HEK293 (cell line): ENCODE measurements around the gene FKBP8.

ENCODE experiments used
- CTCF ChIA-PET: fragments of 350-600 bp; formaldehyde crosslinking; extraction: SDS; loops from one replicate; lab custom pipeline; 2021; ENCODE audit warnings: antibody characterized with exemption; lab: Yijun Ruan, JAX
- POLR2A ChIA-PET: fragments of 300-600 bp; formaldehyde crosslinking; extraction: SDS; loops from one replicate; lab custom pipeline; 2020; ENCODE audit warnings: antibody characterized with exemption, inconsistent platforms; lab: Yijun Ruan, JAX
- H3K27ac ChIP-seq: fragments of 200-500 bp; sonication (Bioruptor generic); 2 replicates; pipeline ENCODE4 v1.5.1; 2014; ENCODE audit warnings: low read depth, low read length, control low read depth, inconsistent platforms; ENCODE audit errors: extremely low read depth
- H3K36me3 ChIP-seq, 2 experiments: fragments of 200-500 bp in 1 of 2; sonication (Bioruptor generic) in 1 of 2; 1 replicate in 1 of 2; 2 replicates in 1 of 2; pipeline ENCODE4 v1.5.1; 2014 to 2017; ENCODE audit warnings: inconsistent platforms in 2 of 2, low read length in 2 of 2; ENCODE audit not compliant: control insufficient read depth in 2 of 2, insufficient read depth in 1 of 2
- H3K4me1 ChIP-seq: fragments of 200-500 bp; sonication (Bioruptor generic); 2 replicates; pipeline ENCODE4 v1.5.1; 2014; ENCODE audit warnings: mild to moderate bottlenecking, low read length, inconsistent platforms; ENCODE audit not compliant: control insufficient read depth, insufficient read depth
- H3K4me3 ChIP-seq: 2 replicates; pipeline ENCODE4 v1.5.1; 2011; ENCODE audit warnings: low read depth, mild to moderate bottlenecking, control low read depth, low read length, moderate library complexity
- H3K9me3 ChIP-seq: fragments of 200-500 bp; sonication (Bioruptor generic); 2 replicates; pipeline ENCODE4 v1.5.1; 2014; ENCODE audit warnings: low read depth, low read length, inconsistent platforms; ENCODE audit not compliant: control insufficient read depth, insufficient read depth
- EGR2 ChIP-seq: fragments of 450-650 bp; formaldehyde crosslinking; IDR thresholded peaks from 2 replicates; pipeline ENCODE4 v1.5.1; 2016; ENCODE audit warnings: low read depth, missing biosample characterization, missing genetic modification characterization
- FEZF1 ChIP-seq: fragments of 450-650 bp; formaldehyde crosslinking; IDR thresholded peaks from 2 replicates; pipeline ENCODE4 v1.5.1; 2016; ENCODE audit warnings: missing biosample characterization, missing genetic modification characterization
- GLI4 ChIP-seq: fragments of 450-650 bp; formaldehyde crosslinking; IDR thresholded peaks from 2 replicates; pipeline ENCODE4 v1.5.1; 2016; ENCODE audit warnings: missing biosample characterization, missing genetic modification characterization
- GLIS2 ChIP-seq: fragments of 450-650 bp; formaldehyde crosslinking; IDR thresholded peaks from 2 replicates; pipeline ENCODE4 v1.5.1; 2016; ENCODE audit warnings: missing biosample characterization, missing genetic modification characterization
- MZF1 ChIP-seq: fragments of 450-650 bp; formaldehyde crosslinking; IDR thresholded peaks from 2 replicates; pipeline ENCODE4 v1.5.1; 2017; ENCODE audit warnings: missing biosample characterization, missing genetic modification characterization, borderline replicate concordance
- PRDM1 ChIP-seq: fragments of 450-650 bp; formaldehyde crosslinking; IDR thresholded peaks from 2 replicates; pipeline ENCODE4; 2016; ENCODE audit warnings: missing biosample characterization, missing genetic modification characterization
- PRDM2 ChIP-seq: fragments of 450-650 bp; formaldehyde crosslinking; IDR thresholded peaks from 2 replicates; pipeline ENCODE4 v1.5.1; 2016; ENCODE audit warnings: missing biosample characterization, missing genetic modification characterization, borderline replicate concordance
- SCRT2 ChIP-seq: fragments of 450-650 bp; formaldehyde crosslinking; IDR thresholded peaks from 2 replicates; pipeline ENCODE4 v1.5.1; 2016; ENCODE audit warnings: missing biosample characterization, missing genetic modification characterization
- SP2 ChIP-seq: fragments of 450-650 bp; formaldehyde crosslinking; IDR thresholded peaks from 2 replicates; pipeline ENCODE4 v1.5.1; 2016; ENCODE audit warnings: missing biosample characterization, missing genetic modification characterization
- YY1 ChIP-seq: fragments of 450-650 bp; formaldehyde crosslinking; IDR thresholded peaks from 2 replicates; pipeline ENCODE4 v1.5.1; 2018; ENCODE audit warnings: missing biosample characterization, missing genetic modification characterization
- ZBTB1 ChIP-seq: fragments of 450-650 bp; formaldehyde crosslinking; IDR thresholded peaks from 2 replicates; pipeline ENCODE4 v1.5.1; 2016; ENCODE audit warnings: missing biosample characterization, missing genetic modification characterization
- ZBTB20 ChIP-seq: fragments of 450-650 bp; formaldehyde crosslinking; IDR thresholded peaks from 2 replicates; pipeline ENCODE4 v1.5.1; 2016; ENCODE audit warnings: missing biosample characterization, missing genetic modification characterization
- ZFP3 ChIP-seq: fragments of 450-650 bp; formaldehyde crosslinking; IDR thresholded peaks from 2 replicates; pipeline ENCODE4 v1.5.1; 2016; ENCODE audit warnings: low read depth, missing biosample characterization, missing genetic modification characterization
- ZFP69B ChIP-seq: fragments of 450-650 bp; formaldehyde crosslinking; IDR thresholded peaks from 2 replicates; pipeline ENCODE4 v1.5.1; 2016; ENCODE audit warnings: missing biosample characterization, missing genetic modification characterization
- ZNF23 ChIP-seq: fragments of 450-650 bp; formaldehyde crosslinking; IDR thresholded peaks from 2 replicates; pipeline ENCODE4 v1.5.1; 2016; ENCODE audit warnings: missing biosample characterization, missing genetic modification characterization, borderline replicate concordance
- ZNF266 ChIP-seq: fragments of 450-650 bp; formaldehyde crosslinking; IDR thresholded peaks from 2 replicates; pipeline ENCODE4 v1.5.1; 2016; ENCODE audit warnings: missing biosample characterization, missing genetic modification characterization, low read depth
- ZNF341 ChIP-seq: fragments of 450-650 bp; formaldehyde crosslinking; IDR thresholded peaks from 2 replicates; pipeline ENCODE4; 2016; ENCODE audit warnings: low read depth, missing biosample characterization, missing genetic modification characterization
- ZNF391 ChIP-seq: fragments of 450-650 bp; formaldehyde crosslinking; IDR thresholded peaks from 2 replicates; pipeline ENCODE4 v1.5.1; 2016; ENCODE audit warnings: low read depth, missing biosample characterization, missing genetic modification characterization, borderline replicate concordance
- ZNF530 ChIP-seq: fragments of 450-650 bp; formaldehyde crosslinking; IDR thresholded peaks from 2 replicates; pipeline ENCODE4 v1.5.1; 2016; ENCODE audit warnings: low read depth, missing biosample characterization, missing genetic modification characterization
- ZNF600 ChIP-seq: fragments of 450-650 bp; formaldehyde crosslinking; IDR thresholded peaks from 2 replicates; pipeline ENCODE4 v1.5.1; 2016; ENCODE audit warnings: missing biosample characterization, missing genetic modification characterization
- ZNF654 ChIP-seq: fragments of 450-650 bp; formaldehyde crosslinking; IDR thresholded peaks from 2 replicates; pipeline ENCODE4 v1.5.1; 2016; ENCODE audit warnings: low read depth, missing biosample characterization, missing genetic modification characterization
- ZNF670 ChIP-seq: fragments of 450-650 bp; formaldehyde crosslinking; IDR thresholded peaks from 2 replicates; pipeline ENCODE4 v1.5.1; 2016; ENCODE audit warnings: missing biosample characterization, missing genetic modification characterization, low read depth
- ZNF677 ChIP-seq: fragments of 450-650 bp; IDR thresholded peaks from 2 replicates; pipeline ENCODE4 v1.5.0; 2018; ENCODE audit warnings: missing biosample characterization, mild to moderate bottlenecking, missing genetic modification characterization, moderate library complexity
- ZNF747 ChIP-seq: fragments of 450-650 bp; formaldehyde crosslinking; IDR thresholded peaks from 2 replicates; pipeline ENCODE4 v1.5.1; 2016; ENCODE audit warnings: missing biosample characterization, missing genetic modification characterization
- ZNF792 ChIP-seq: fragments of 450-650 bp; formaldehyde crosslinking; IDR thresholded peaks from 2 replicates; pipeline ENCODE4 v1.5.1; 2016; ENCODE audit warnings: missing biosample characterization, missing genetic modification characterization
- ZNF830 ChIP-seq: fragments of 450-650 bp; IDR thresholded peaks from 2 replicates; pipeline ENCODE4 v1.5.0; 2018; ENCODE audit warnings: missing biosample characterization, missing genetic modification characterization, low read depth, mild to moderate bottlenecking, moderate library complexity
- TF ChIP-seq, protein P1 (sequence below): fragments of 450-650 bp; IDR thresholded peaks from 2 replicates; pipeline ENCODE4 v1.5.1; 2018; ENCODE audit warnings: missing biosample characterization, missing genetic modification characterization
- TF ChIP-seq, protein P2 (sequence below): fragments of 450-650 bp; formaldehyde crosslinking; IDR thresholded peaks from 2 replicates; pipeline ENCODE4 v1.5.1; 2016; ENCODE audit warnings: missing biosample characterization, missing genetic modification characterization

The FKBP8 gene

GRCh38 chr19:18580311-18580710 is 36.9 kb upstream of the FKBP8 start (continued):
- TF ChIP-seq ZNF677 (tag by site-specific recombination) = no peak
- TF ChIP-seq ZNF654 (tag by site-specific recombination) = no peak
- no peak for TF ChIP-seq SP2 (tag by site-specific recombination)
- TF ChIP-seq, protein P1, sequence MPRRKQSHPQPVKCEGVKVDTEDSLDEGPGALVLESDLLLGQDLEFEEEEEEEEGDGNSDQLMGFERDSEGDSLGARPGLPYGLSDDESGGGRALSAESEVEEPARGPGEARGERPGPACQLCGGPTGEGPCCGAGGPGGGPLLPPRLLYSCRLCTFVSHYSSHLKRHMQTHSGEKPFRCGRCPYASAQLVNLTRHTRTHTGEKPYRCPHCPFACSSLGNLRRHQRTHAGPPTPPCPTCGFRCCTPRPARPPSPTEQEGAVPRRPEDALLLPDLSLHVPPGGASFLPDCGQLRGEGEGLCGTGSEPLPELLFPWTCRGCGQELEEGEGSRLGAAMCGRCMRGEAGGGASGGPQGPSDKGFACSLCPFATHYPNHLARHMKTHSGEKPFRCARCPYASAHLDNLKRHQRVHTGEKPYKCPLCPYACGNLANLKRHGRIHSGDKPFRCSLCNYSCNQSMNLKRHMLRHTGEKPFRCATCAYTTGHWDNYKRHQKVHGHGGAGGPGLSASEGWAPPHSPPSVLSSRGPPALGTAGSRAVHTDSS (tag by site-specific recombination) = no peak
- no peak for TF ChIP-seq ZNF830
- TF ChIP-seq ZBTB1 (tag by site-specific recombination) = no peak
- no peak for TF ChIP-seq SCRT2 (tag by site-specific recombination)
- TF ChIP-seq GLIS2 (tag by site-specific recombination) = no peak

- Histone ChIP-seq H3K36me3 (peaks cover 17 to 53% of the 10 kb centered on the region in 2 experiments; a peak in 2 of 3 replicates), H3K9me3 (no peaks in the 10 kb centered on the region), H3K4me3 (no peak overlapping the region), H3K4me1 (peaks cover 3% of the 10 kb centered on the region; the same call in 1 of the 2 replicates), H3K27ac (no peak overlapping the region)
- CTCF ChIA-PET = interaction anchor here (1.2 to 1.6 kb wide), 3 partner anchors 11 to 270 kb away, joined by 3 to 6 read pairs (median 6); partner anchors contain the start of gene REX1BD
- POLR2A ChIA-PET = interaction anchor here (0.8 to 1.8 kb wide), 3 partner anchors 9 to 379 kb away, joined by 3 to 6 read pairs (median 6); partner anchors contain the start of gene REX1BD
- no peak for TF ChIP-seq PRDM2
- peak; percentile 91 for TF ChIP-seq SCRT2 (tag by site-specific recombination)
- TF ChIP-seq ZBTB20 (tag by site-specific recombination) = no peak
- TF ChIP-seq, protein P2, sequence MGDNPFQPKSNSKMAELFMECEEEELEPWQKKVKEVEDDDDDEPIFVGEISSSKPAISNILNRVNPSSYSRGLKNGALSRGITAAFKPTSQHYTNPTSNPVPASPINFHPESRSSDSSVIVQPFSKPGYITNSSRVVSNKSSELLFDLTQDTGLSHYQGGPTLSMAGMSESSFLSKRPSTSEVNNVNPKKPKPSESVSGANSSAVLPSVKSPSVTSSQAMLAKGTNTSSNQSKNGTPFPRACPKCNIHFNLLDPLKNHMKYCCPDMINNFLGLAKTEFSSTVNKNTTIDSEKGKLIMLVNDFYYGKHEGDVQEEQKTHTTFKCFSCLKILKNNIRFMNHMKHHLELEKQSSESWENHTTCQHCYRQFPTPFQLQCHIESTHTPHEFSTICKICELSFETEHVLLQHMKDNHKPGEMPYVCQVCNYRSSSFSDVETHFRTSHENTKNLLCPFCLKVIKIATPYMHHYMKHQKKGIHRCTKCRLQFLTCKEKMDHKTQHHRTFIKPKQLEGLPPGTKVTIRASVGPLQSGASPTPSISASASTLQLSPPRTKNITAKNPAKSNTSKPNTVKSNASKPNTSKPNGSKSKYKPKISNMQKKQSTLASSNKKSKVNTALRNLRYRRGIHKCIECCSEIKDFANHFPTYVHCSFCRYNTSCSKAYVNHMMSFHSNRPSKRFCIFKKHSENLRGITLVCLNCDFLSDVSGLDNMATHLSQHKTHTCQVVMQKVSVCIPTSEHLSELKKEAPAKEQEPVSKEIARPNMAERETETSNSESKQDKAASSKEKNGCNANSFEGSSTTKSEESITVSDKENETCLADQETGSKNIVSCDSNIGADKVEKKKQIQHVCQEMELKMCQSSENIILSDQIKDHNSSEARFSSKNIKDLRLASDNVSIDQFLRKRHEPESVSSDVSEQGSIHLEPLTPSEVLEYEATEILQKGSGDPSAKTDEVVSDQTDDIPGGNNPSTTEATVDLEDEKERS (tag by site-specific recombination) = no peak
- no peak for TF ChIP-seq ZFP3 (tag by site-specific recombination)
- TF ChIP-seq GLI4 (tag by site-specific recombination) = no peak
- no peak for TF ChIP-seq EGR2 (tag by site-specific recombination)
- no peak for TF ChIP-seq ZNF747 (tag by site-specific recombination)
- TF ChIP-seq ZNF792 (tag by site-specific recombination) = no peak
- no peak for TF ChIP-seq ZNF530 (tag by site-specific recombination)
- TF ChIP-seq ZFP69B = no peak
- TF ChIP-seq ZNF23 = no peak
- TF ChIP-seq ZNF670 (tag by site-specific recombination) = no peak
- TF ChIP-seq ZNF600 = no peak
- TF ChIP-seq PRDM1 (tag by site-specific recombination) = 0 out of 2 replicates have a peak, but pooled peaks have one; percentile 47
- TF ChIP-seq ZNF266 (tag by site-specific recombination) = no peak
- TF ChIP-seq YY1 (tag by site-specific recombination) = no peak
- no peak for TF ChIP-seq ZNF341 (tag by site-specific recombination)
- TF ChIP-seq ZNF391 = no peak
- no peak for TF ChIP-seq FEZF1 (tag by site-specific recombination)
- TF ChIP-seq MZF1 (tag by site-specific recombination) = no peak
Measured at GRCh38 chr19:18577365-18577914, 34.1 kb upstream of the FKBP8 start.
